HEK293 (cell line): ENCODE measurements around the gene MAP3K12.

Source experiments
- CTCF ChIA-PET: fragments of 350-600 bp; formaldehyde crosslinking; extraction: SDS; loops from one replicate; lab custom pipeline; 2021; ENCODE audit warnings: antibody characterized with exemption; lab: Yijun Ruan, JAX
- POLR2A ChIA-PET: fragments of 300-600 bp; formaldehyde crosslinking; extraction: SDS; loops from one replicate; lab custom pipeline; 2020; ENCODE audit warnings: antibody characterized with exemption, inconsistent platforms; lab: Yijun Ruan, JAX
- H3K27ac ChIP-seq: fragments of 200-500 bp; sonication (Bioruptor generic); 2 replicates; pipeline ENCODE4 v1.5.1; 2014; ENCODE audit warnings: low read depth, low read length, control low read depth, inconsistent platforms; ENCODE audit errors: extremely low read depth
- H3K36me3 ChIP-seq, 2 experiments: fragments of 200-500 bp in 1 of 2; sonication (Bioruptor generic) in 1 of 2; 1 replicate in 1 of 2; 2 replicates in 1 of 2; pipeline ENCODE4 v1.5.1; 2014 to 2017; ENCODE audit warnings: inconsistent platforms in 2 of 2, low read length in 2 of 2; ENCODE audit not compliant: control insufficient read depth in 2 of 2, insufficient read depth in 1 of 2
- H3K4me1 ChIP-seq: fragments of 200-500 bp; sonication (Bioruptor generic); 2 replicates; pipeline ENCODE4 v1.5.1; 2014; ENCODE audit warnings: mild to moderate bottlenecking, low read length, inconsistent platforms; ENCODE audit not compliant: control insufficient read depth, insufficient read depth
- H3K4me3 ChIP-seq: 2 replicates; pipeline ENCODE4 v1.5.1; 2011; ENCODE audit warnings: low read depth, mild to moderate bottlenecking, control low read depth, low read length, moderate library complexity
- H3K9me3 ChIP-seq: fragments of 200-500 bp; sonication (Bioruptor generic); 2 replicates; pipeline ENCODE4 v1.5.1; 2014; ENCODE audit warnings: low read depth, low read length, inconsistent platforms; ENCODE audit not compliant: control insufficient read depth, insufficient read depth
- KLF10 ChIP-seq: fragments of 450-650 bp; IDR thresholded peaks from 2 replicates; pipeline ENCODE4 v1.5.1; 2018; ENCODE audit warnings: missing biosample characterization, mild to moderate bottlenecking, missing genetic modification characterization
- OVOL3 ChIP-seq: fragments of 450-650 bp; formaldehyde crosslinking; IDR thresholded peaks from 2 replicates; pipeline ENCODE4 v1.5.1; 2016; ENCODE audit warnings: missing biosample characterization, missing genetic modification characterization
- ZFP69B ChIP-seq: fragments of 450-650 bp; formaldehyde crosslinking; IDR thresholded peaks from 2 replicates; pipeline ENCODE4 v1.5.1; 2016; ENCODE audit warnings: missing biosample characterization, missing genetic modification characterization
- ZNF114 ChIP-seq: fragments of 450-650 bp; formaldehyde crosslinking; IDR thresholded peaks from 2 replicates; pipeline ENCODE4 v1.5.0; 2017; ENCODE audit warnings: missing biosample characterization, missing genetic modification characterization
- ZNF148 ChIP-seq: fragments of 450-650 bp; formaldehyde crosslinking; IDR thresholded peaks from 2 replicates; pipeline ENCODE4 v1.5.0; 2017; ENCODE audit warnings: missing biosample characterization, missing genetic modification characterization, borderline replicate concordance
- ZNF19 ChIP-seq: fragments of 450-650 bp; formaldehyde crosslinking; IDR thresholded peaks from 2 replicates; pipeline ENCODE4; 2016; ENCODE audit warnings: missing biosample characterization, missing genetic modification characterization, low read depth
- ZNF311 ChIP-seq: fragments of 450-650 bp; formaldehyde crosslinking; IDR thresholded peaks from 2 replicates; pipeline ENCODE4 v1.5.1; 2017; ENCODE audit warnings: missing biosample characterization, missing genetic modification characterization, borderline replicate concordance
- ZNF366 ChIP-seq: fragments of 450-650 bp; formaldehyde crosslinking; conservative IDR thresholded peaks from 2 replicates; pipeline ENCODE4 v1.5.1; 2016; ENCODE audit warnings: missing biosample characterization, missing genetic modification characterization
- ZNF501 ChIP-seq: fragments of 450-650 bp; formaldehyde crosslinking; IDR thresholded peaks from 2 replicates; pipeline ENCODE4 v1.5.1; 2016; ENCODE audit warnings: missing biosample characterization, missing genetic modification characterization
- ZNF530 ChIP-seq: fragments of 450-650 bp; formaldehyde crosslinking; IDR thresholded peaks from 2 replicates; pipeline ENCODE4 v1.5.1; 2016; ENCODE audit warnings: low read depth, missing biosample characterization, missing genetic modification characterization
- ZNF558 ChIP-seq: fragments of 450-650 bp; formaldehyde crosslinking; IDR thresholded peaks from 2 replicates; pipeline ENCODE4 v1.5.1; 2016; ENCODE audit warnings: missing biosample characterization, missing genetic modification characterization
- ZNF596 ChIP-seq: fragments of 450-650 bp; IDR thresholded peaks from 2 replicates; pipeline ENCODE4 v1.5.0; 2018; ENCODE audit warnings: missing biosample characterization, mild to moderate bottlenecking, missing genetic modification characterization, moderate library complexity
- ZNF621 ChIP-seq: fragments of 450-650 bp; formaldehyde crosslinking; IDR thresholded peaks from 2 replicates; pipeline ENCODE4 v1.5.1; 2017; ENCODE audit warnings: missing biosample characterization, missing genetic modification characterization
- ZNF76 ChIP-seq: fragments of 450-650 bp; formaldehyde crosslinking; IDR thresholded peaks from 2 replicates; pipeline ENCODE4; 2016; ENCODE audit warnings: low read depth, missing biosample characterization, missing genetic modification characterization, borderline replicate concordance
- ZNF785 ChIP-seq: fragments of 450-650 bp; formaldehyde crosslinking; IDR thresholded peaks from 2 replicates; pipeline ENCODE4 v1.5.1; 2016; ENCODE audit warnings: missing biosample characterization, missing genetic modification characterization
- ZNF837 ChIP-seq: fragments of 450-650 bp; formaldehyde crosslinking; IDR thresholded peaks from 2 replicates; pipeline ENCODE4 v1.5.1; 2016; ENCODE audit warnings: missing biosample characterization, missing genetic modification characterization
- ZSCAN30 ChIP-seq: fragments of 450-650 bp; IDR thresholded peaks from 2 replicates; pipeline ENCODE4 v1.5.1; 2018; ENCODE audit warnings: missing biosample characterization, mild to moderate bottlenecking, missing genetic modification characterization, moderate library complexity
- TF ChIP-seq, protein P1 (sequence below): IDR thresholded peaks from 2 replicates; pipeline ENCODE4 v1.6.1; 2011; ENCODE audit warnings: mild to moderate bottlenecking, low read depth, low read length, borderline replicate concordance
- TF ChIP-seq, protein P2 (sequence below): fragments of 450-650 bp; formaldehyde crosslinking; conservative IDR thresholded peaks from 2 replicates; pipeline ENCODE4 v1.5.1; 2016; ENCODE audit warnings: low read depth, missing biosample characterization, missing genetic modification characterization
- TF ChIP-seq, protein P3 (sequence below): fragments of 450-650 bp; formaldehyde crosslinking; IDR thresholded peaks from 2 replicates; pipeline ENCODE4 v1.5.1; 2017; ENCODE audit warnings: missing biosample characterization, missing genetic modification characterization
- TF ChIP-seq, protein P4 (sequence below): fragments of 450-650 bp; formaldehyde crosslinking; IDR thresholded peaks from 2 replicates; pipeline ENCODE4 v1.5.1; 2016; ENCODE audit warnings: missing biosample characterization, missing genetic modification characterization

MAP3K12 gene

GRCh38 chr12:53532524-53533445 is 33.5 kb upstream of the MAP3K12 start:
- CTCF ChIA-PET = interaction anchor here (1.0 to 1.4 kb wide), 4 partner anchors 10 to 214 kb away, joined by 3 to 7 read pairs (median 4); partner anchors contain the start of gene ATP5MC2
- POLR2A ChIA-PET = interaction anchor here (0.6 kb wide), 1 partner anchor 51 kb away, joined by 6 read pairs; no protein-coding TSS in a partner anchor
- peaks cover 42 to 60% of the 10 kb centered on the region in 2 experiments for H3K36me3 ChIP-seq
- no peaks in the 10 kb centered on the region for H3K4me1 ChIP-seq
- TF ChIP-seq OVOL3 (tag by site-specific recombination) (no peak), ZNF366 (no peak), ZNF530 (tag by site-specific recombination) (no peak), ZNF785 (tag by site-specific recombination) (no peak), ZNF311 (tag by site-specific recombination) (no peak), KLF10 (no peak), ZNF596 (tag by site-specific recombination) (no peak), ZNF19 (tag by site-specific recombination) (no peak), ZNF148 (tag by site-specific recombination) (no peak), ZNF558 (tag by site-specific recombination) (no peak), ZNF621 (tag by site-specific recombination) (no peak), ZSCAN30 (tag by site-specific recombination) (no peak)
- TF ChIP-seq, protein P1, sequence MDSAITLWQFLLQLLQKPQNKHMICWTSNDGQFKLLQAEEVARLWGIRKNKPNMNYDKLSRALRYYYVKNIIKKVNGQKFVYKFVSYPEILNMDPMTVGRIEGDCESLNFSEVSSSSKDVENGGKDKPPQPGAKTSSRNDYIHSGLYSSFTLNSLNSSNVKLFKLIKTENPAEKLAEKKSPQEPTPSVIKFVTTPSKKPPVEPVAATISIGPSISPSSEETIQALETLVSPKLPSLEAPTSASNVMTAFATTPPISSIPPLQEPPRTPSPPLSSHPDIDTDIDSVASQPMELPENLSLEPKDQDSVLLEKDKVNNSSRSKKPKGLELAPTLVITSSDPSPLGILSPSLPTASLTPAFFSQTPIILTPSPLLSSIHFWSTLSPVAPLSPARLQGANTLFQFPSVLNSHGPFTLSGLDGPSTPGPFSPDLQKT = no peak
- TF ChIP-seq, protein P2, sequence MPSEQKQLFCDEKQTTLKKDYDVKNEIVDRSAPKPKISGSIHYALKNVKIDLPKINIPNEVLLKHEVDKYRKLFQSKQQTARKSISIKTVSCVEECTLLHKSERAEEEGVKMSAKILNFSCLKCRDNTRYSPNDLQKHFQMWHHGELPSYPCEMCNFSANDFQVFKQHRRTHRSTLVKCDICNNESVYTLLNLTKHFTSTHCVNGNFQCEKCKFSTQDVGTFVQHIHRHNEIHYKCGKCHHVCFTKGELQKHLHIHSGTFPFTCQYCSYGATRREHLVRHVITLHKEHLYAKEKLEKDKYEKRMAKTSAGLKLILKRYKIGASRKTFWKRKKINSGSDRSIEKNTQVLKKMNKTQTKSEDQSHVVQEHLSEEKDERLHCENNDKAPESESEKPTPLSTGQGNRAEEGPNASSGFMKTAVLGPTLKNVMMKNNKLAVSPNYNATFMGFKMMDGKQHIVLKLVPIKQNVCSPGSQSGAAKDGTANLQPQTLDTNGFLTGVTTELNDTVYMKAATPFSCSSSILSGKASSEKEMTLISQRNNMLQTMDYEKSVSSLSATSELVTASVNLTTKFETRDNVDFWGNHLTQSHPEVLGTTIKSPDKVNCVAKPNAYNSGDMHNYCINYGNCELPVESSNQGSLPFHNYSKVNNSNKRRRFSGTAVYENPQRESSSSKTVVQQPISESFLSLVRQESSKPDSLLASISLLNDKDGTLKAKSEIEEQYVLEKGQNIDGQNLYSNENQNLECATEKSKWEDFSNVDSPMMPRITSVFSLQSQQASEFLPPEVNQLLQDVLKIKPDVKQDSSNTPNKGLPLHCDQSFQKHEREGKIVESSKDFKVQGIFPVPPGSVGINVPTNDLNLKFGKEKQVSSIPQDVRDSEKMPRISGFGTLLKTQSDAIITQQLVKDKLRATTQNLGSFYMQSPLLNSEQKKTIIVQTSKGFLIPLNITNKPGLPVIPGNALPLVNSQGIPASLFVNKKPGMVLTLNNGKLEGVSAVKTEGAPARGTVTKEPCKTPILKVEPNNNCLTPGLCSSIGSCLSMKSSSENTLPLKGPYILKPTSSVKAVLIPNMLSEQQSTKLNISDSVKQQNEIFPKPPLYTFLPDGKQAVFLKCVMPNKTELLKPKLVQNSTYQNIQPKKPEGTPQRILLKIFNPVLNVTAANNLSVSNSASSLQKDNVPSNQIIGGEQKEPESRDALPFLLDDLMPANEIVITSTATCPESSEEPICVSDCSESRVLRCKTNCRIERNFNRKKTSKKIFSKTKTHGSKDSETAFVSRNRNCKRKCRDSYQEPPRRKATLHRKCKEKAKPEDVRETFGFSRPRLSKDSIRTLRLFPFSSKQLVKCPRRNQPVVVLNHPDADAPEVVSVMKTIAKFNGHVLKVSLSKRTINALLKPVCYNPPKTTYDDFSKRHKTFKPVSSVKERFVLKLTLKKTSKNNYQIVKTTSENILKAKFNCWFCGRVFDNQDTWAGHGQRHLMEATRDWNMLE (tag by site-specific recombination) = no peak
- TF ChIP-seq, all 188 proteins: peak for 0
- Histone ChIP-seq H3K9me3 (no peaks in the 10 kb centered on the region), H3K27ac (no peak overlapping the region), H3K4me3 (no peak overlapping the region)

DNA sequence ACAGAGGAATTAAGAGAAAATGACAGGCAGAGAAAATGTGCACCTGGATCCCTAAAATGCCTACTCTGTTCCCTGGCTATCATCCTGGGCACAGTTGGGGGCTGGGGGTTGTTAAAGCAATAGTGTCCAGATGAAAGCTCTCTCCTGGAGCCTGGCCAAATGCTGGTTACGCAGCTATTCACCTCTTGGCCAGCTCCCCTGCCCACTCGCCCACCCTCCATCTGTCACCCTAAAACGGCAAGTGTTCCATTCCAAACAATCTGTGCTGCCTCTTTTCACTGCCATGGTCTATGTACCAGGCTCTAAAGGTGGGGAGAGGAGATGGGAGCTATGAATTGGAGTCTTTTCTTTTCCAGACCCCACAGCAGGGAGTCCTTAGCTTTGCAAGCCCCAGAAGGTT is 32.8 kb upstream of the MAP3K12 start:
- H3K36me3 ChIP-seq = peaks cover 40 to 56% of the 10 kb centered on the region in 2 experiments
- POLR2A ChIA-PET = no interaction called here
- no peak for TF ChIP-seq ZNF837 (tag by site-specific recombination)
- TF ChIP-seq ZNF501 (tag by site-specific recombination) = no peak
- TF ChIP-seq ZNF76 = no peak
- no peak for TF ChIP-seq ZNF114 (tag by site-specific recombination)
- TF ChIP-seq, protein P3, sequence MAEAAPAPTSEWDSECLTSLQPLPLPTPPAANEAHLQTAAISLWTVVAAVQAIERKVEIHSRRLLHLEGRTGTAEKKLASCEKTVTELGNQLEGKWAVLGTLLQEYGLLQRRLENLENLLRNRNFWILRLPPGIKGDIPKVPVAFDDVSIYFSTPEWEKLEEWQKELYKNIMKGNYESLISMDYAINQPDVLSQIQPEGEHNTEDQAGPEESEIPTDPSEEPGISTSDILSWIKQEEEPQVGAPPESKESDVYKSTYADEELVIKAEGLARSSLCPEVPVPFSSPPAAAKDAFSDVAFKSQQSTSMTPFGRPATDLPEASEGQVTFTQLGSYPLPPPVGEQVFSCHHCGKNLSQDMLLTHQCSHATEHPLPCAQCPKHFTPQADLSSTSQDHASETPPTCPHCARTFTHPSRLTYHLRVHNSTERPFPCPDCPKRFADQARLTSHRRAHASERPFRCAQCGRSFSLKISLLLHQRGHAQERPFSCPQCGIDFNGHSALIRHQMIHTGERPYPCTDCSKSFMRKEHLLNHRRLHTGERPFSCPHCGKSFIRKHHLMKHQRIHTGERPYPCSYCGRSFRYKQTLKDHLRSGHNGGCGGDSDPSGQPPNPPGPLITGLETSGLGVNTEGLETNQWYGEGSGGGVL (tag by site-specific recombination) = no peak
- TF ChIP-seq, protein P4, sequence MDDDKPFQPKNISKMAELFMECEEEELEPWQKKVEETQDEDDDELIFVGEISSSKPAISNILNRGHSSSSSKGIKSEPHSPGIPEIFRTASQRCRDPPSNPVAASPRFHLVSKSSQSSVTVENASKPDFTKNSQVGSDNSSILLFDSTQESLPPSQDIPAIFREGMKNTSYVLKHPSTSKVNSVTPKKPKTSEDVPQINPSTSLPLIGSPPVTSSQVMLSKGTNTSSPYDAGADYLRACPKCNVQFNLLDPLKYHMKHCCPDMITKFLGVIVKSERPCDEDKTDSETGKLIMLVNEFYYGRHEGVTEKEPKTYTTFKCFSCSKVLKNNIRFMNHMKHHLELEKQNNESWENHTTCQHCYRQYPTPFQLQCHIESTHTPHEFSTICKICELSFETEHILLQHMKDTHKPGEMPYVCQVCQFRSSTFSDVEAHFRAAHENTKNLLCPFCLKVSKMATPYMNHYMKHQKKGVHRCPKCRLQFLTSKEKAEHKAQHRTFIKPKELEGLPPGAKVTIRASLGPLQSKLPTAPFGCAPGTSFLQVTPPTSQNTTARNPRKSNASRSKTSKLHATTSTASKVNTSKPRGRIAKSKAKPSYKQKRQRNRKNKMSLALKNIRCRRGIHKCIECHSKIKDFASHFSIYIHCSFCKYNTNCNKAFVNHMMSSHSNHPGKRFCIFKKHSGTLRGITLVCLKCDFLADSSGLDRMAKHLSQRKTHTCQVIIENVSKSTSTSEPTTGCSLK = no peak
- TF ChIP-seq ZFP69B = no peak

More for the DNA sequence above, 32.8 kb upstream of the MAP3K12 start:
- no peak overlapping the region for H3K27ac ChIP-seq
- H3K9me3 ChIP-seq = no peaks in the 10 kb centered on the region
- no peaks in the 10 kb centered on the region for H3K4me1 ChIP-seq
- no peak overlapping the region for H3K4me3 ChIP-seq
- CTCF ChIA-PET = no interaction called here
